ENCODE measurements around the gene ALDH18A1. TPM values are rescaled to one million over a fixed set of nuclear protein-coding genes. Genes with fewer than 3 reads are reported as not detected.
"Not testable (repeated sequence)": the region's sequence is repeated elsewhere in the genome, so short reads cannot be mapped to it uniquely, and the experiment has no call there.

Gene ALDH18A1
- total RNA-seq = 70.2 and 75.9 TPM in 2 replicates

DNA sequence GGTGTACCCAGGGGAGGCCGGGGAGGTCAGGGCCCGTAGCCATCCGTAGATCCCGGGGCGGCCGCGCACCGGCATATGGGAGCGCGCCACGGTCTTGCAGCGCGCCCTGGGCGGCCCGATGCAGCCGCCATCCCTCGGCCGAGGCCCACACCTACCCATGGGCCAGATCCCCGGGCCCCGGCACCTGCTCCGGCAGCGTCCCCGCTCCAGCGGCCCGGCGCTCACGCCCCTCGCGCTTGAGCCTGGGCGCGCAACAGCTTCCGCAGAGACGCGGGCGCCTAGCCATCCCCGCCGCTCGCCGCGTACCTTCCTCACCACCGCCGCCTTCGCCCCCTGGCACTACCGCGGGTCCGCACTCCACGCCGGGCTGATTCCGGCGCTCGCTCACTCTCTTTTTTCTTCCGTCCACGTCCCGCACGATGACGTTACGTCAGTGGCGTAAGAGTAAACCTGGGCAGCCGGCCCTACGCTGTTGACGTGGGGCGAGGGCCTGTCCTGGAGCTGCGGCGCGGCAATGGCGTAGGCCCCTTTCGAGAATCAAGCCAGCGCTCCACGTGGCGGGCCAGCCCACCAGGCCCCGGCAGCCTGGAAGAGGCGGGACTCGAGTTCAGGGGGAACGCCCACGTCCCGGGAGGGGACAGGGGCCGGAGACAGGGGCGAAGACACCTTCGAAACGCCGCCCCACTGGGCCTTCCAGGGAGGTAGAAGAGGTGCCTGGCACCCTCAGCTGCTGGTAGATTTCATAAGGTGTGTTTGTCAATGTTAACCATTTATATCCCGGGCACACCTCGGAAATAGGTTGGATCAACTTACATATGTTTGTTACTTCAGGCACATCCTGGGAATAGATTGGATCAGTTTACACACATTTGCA lies at the start of gene ALDH18A1:
ALDH18A1 (minus strand) TSS at position 421 of the 874 bp plus-strand sequence. CDS start 3,334 bp downstream, outside the sequence.
- peak; percentile 76 to 95 for DNase-seq (ENCODE audit: low read depth in 2 of 2)

GRCh38 chr10:95698415-95698814 lies 41.9 kb upstream of the ALDH18A1 start:
- no peak for DNase-seq (ENCODE audit: low read depth in 2 of 2)

- DNase-seq (ENCODE audit: low read depth in 2 of 2) = no peak
Observed at GRCh38 chr10:95697429-95697828, 40.9 kb upstream of the ALDH18A1 start.

- no peak for DNase-seq (ENCODE audit: low read depth in 2 of 2)
Observed at GRCh38 chr10:95694665-95695064, 38.2 kb upstream of the ALDH18A1 start.

DNA sequence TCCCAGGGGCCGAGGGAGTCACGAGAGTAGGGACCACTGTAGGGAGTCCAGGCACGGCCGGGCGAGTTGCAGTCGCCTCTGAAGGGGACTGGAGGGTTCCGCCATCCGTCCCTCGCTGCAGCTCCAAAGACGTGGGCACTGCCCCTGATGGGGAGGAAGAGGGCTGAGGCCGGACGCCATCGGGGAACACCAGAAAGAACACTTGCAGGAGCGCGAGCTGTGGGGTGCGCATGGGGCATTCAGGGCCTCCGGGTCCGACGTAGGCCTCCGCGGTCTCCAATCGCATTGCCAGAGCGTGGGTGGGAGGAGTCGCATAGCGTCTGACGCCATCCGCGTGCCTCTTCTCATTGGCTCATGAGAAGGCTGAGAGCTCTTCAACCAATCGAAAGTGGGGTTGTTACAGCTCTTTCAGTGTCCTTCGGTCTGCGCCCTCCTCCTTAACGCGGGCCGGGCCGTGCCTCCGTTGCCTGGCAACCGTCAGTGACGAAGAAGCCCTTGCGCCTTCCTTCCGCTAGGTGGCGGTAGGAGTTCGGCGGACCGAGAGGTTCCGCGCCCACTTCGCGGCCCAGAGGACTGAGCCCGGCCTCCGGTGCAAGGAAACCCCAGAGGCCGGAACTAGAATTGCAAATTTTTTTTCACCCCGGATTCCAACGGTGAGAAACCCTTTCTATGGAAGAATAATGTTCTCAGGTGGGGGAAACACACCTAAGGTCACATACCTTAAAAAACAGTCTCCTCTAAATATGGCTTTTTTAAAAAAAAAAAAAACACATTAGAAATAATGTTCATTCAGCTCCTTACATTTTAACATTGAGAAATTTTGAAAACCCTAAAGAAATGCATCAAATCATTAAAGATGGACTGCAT lies 37.4 kb upstream of the ALDH18A1 start, which contains the start of gene TCTN3:
TCTN3 (minus strand) TSS at position 260 of the 867 bp plus-strand sequence; CDS start at position 232, 28 bp downstream.
- DNase-seq (ENCODE audit: low read depth in 2 of 2) = peak; percentile 99 to 100

GRCh38 chr10:95693071-95693667 lies 36.7 kb upstream of the ALDH18A1 start:
- peak in 1 of 2 donors; percentile 5 for DNase-seq (ENCODE audit: low read depth in 2 of 2)

GRCh38 chr10:95691281-95691680 lies 34.8 kb upstream of the ALDH18A1 start:
- DNase-seq (ENCODE audit: low read depth in 2 of 2) = no peak

DNA sequence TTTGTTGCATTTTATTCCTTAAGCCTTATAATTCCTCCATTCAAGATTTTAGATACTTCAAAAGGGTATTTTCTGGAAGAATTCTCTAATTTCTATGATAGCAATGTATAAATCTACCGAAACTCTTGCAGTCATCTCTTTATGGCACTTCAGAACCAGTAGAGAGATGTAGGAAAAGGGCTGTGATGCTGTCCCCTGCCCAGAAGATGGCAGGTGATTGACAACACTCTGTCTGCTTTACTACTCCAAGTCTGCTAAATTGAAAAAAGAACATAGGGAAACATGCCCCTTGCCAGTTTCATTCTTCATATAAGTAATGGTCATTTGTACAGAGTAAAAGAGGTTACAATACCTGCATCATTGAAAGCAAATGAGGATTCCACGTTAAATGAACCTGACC lies 32.1 kb upstream of the ALDH18A1 start:
- no peak for DNase-seq (ENCODE audit: low read depth in 2 of 2)

- no peak for DNase-seq (ENCODE audit: low read depth in 2 of 2)
Observed at GRCh38 chr10:95683966-95684365, 27.5 kb upstream of the ALDH18A1 start.

- no peak for DNase-seq (ENCODE audit: low read depth in 2 of 2)
Observed at GRCh38 chr10:95675403-95676116, 19.0 kb upstream of the ALDH18A1 start.

DNA sequence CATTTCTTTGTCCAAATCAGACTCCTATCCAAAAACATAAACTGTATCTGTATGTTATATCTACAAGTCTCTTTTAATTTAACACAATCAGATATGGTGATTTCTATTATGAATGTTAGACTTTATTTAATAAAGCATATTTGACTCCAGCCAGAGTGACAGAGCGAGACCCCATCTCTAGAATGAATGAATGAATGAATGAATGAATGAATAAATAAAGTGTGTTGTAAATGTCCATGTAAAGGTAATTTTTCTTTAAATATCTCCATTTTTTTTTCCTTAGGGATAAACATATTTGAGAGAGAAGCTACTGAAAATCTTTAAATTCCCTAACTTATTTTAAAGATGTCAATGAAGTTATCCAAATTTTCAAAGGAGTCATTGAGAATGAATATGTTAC lies 18.1 kb upstream of the ALDH18A1 start:
- no peak for DNase-seq (ENCODE audit: low read depth in 2 of 2)

GRCh38 chr10:95672641-95673040 lies 16.1 kb upstream of the ALDH18A1 start:
- not testable (repeated sequence) for DNase-seq (ENCODE audit: low read depth in 2 of 2)

DNA sequence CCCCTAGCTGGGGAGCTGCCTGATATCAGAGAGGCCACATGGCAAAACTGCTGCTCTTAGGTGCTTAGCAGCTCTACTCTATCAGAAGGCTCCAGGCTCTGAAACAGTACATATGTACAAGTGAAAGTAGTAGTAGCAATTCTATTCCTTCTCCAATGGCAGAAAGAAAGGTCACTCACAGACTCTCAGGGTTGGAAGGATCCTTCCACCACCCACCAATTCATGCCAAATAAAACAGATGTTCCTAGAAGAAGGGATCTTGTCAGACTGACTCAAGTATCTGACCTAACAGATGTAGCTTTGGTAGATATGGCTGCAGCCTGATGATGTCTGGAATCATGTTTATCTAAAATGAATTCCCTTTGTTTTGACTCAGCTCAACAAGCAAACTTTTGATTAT lies 8.0 kb upstream of the ALDH18A1 start:
- no peak for DNase-seq (ENCODE audit: low read depth in 2 of 2)

DNA sequence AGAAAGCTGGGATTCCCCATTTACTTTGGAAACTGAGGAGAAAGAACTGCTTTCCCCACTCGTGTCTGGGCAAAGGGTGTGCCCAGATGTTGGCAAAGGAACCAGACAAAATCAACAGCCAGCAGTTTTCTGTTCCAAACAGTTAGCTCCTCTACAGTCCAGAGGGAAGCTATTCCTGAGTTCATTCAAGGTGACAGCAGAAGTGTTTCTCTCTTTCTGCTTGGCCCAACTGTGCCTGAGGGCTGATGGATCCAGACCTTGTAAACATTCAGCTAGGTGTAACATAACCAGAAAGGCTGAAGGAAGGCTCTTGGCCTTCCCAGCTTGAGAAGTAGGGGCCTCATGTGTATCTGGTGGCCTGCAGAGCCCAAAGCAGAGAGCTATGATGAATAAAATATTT lies 7.0 kb upstream of the ALDH18A1 start:
- DNase-seq (ENCODE audit: low read depth in 2 of 2) = no peak

GRCh38 chr10:95661818-95662217 lies 5.3 kb upstream of the ALDH18A1 start:
- DNase-seq (ENCODE audit: low read depth in 2 of 2) = no peak

- DNase-seq (ENCODE audit: low read depth in 2 of 2) = no peak
Observed at GRCh38 chr10:95660283-95660682, 3.8 kb upstream of the ALDH18A1 start.

DNA sequence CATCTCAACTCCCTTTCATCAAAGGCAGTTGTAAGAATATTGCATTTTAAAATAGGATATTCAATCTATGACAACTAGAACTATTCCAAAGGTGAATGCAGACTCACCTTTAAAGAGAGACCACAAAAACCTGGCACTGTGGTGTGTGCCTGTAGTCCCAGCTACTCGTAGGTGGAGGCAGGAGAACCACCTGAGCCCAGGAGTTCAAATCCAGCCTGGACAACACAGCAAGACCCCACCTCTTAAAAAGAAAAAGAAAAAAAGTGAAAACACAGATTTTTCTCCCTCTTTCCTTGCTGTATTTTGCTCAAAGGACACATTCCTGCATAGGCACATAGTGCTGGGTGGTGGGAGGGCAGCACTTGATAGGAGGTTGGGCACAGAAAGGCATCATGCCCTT lies 739 bp upstream of the ALDH18A1 start:
- no peak for DNase-seq (ENCODE audit: low read depth in 2 of 2)

DNA sequence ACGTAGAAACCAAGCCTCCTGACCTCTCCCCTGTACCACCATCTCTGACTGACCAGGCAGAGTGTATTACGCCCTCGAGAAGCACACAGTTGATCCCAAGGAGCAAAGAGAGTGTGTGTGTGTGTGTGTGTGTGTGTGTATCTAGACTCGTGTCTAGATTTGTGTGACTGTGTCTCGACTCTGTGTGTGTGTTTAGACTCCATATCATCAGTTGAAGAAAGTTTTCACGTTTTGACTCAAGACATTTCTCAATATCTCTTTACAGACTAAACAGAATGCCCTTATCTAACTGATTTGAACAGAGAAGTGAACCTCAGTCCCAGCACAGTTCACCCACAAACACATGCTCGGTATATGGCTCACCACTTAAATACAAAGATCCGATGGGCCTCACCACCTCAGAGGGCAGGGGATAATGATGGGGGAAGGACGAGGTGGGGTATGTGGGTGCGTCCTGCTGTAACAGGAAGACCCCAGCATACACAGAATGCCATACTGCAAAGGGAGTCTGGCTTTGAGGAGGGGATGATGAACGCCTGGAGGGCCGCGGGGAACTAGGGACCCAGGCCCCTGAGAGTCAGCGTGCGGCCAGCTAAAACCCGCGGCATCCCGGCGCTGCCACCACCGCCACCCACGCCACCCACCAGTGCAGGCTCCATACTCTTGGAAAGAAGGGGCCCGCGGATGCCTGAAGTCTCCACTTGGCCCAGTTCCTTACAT lies 780 bp downstream of the ALDH18A1 start:
- peak in 1 of 2 donors; percentile 34 for DNase-seq (ENCODE audit: low read depth in 2 of 2)

DNA sequence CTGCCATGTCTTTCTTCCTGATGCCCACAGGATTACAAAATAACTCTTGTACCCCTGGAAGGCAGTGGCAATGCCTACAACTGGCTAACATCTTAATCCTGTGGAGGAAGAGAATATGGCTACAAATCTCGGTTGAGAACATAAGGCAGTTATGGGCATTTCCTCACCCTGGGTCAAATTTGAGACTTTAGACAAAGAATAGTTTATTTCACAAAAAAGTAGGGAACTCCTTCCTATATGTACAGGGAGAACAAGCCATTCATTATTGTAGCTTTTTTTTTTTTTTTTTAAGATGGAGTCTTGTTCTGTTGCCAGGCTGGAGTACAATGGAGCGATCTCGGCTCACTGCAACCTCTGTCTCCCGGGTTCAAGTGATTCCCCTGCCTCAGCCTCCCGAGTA lies 2.6 kb downstream of the ALDH18A1 start:
- DNase-seq (ENCODE audit: low read depth in 2 of 2) = no peak

GRCh38 chr10:95651346-95652060 lies 5.0 kb downstream of the ALDH18A1 start:
- DNase-seq (ENCODE audit: low read depth in 2 of 2) = no peak
